Midbrain (tissue), 1 donor: ENCODE measurements around the gene SNX8.
A peak's percentile ranks its signal among the peaks of the same experiment; 100 is the strongest.
"Not testable (repeated sequence)": the region's sequence is repeated elsewhere in the genome, so short reads cannot be mapped to it uniquely, and the experiment has no call there.

Experiments used
- DNase-seq: peaks from one replicate; lab custom pipeline; 2025; lab: John Stamatoyannopoulos, UW

SNX8 gene

DNA sequence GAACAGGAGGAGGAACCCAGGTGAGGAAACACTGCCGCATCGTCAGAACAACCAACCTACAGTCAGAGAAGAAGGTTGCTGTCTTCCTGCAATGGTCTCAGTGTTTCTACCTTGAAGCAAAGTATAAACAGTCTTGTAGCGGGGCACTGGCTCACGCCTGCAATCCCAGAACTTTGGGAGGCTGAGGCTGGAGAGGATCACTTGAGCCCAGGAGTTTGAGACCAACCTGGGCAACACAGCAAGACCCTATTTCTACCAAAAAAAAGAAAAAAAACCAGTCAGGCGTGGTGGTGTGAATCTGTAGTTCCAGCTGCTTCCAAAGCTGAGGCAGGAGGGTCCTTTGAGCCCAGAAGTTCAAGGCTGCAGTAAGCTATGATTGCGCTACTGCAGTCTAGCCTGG, 23.4 kb downstream of the SNX8 start:
- DNase-seq, result no peak

DNA sequence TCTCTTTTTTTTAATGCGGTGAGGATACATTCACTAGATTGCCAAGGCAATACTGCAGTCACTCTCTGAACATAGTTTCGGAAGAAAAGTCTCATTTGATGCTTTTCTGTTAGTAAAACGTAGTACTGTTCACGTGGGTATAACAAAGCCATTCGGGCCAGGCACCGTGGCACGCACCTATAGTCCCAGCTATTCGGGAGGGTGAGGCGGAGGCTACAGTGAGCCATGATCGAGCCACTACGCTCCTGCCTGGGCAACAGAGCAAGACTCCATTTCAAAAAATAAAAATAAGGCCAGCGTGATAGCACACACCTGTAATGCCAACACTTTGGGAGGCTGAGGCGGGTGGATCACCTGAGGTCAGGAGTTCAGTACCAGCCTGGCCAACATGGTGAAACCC, 24.6 kb downstream of the SNX8 start:
- DNase-seq, result no peak

DNA sequence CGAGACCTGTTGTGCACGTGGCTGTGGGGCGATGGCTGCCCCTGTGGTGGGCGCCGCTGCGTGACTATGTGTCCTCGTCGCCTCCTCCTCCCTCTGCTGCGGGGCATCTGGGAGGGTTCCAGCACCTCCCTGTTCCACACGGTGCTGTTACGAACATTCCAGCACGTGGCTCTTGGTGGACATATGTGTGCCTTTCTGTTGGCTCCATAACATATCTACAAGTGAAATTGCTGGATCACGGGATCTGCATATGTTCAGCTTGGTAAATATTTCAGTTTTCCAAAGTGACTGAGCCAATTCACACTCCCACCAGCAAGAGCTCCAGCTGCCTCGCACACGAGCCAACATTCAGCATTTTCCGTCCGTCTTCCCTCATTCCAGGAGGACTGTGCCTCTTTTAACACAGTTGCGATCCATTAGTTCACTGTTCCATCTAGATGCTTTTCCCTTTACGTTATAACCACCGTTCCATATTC, 25.1 kb downstream of the SNX8 start:
- no peak for DNase-seq

DNA sequence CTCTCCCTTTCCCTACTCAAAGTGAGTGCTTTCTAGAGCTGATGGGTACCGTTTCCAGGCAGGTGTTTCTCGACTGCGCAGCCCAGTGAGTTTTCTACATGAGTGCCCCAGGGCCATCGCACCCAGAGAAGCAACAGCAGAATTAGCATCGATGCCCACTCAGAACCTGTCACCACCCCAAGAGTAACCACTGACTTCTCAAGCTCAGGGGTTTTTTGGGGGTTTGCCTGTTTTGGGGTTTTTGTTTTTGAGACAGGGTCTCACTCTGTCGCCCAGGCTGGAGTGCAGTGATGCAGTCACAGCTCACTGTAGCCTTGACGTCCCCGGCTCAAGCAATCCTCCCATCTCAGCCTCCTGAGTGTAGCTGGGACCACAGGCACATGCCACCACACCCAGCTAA, 25.7 kb downstream of the SNX8 start:
- DNase-seq, result no peak

DNA sequence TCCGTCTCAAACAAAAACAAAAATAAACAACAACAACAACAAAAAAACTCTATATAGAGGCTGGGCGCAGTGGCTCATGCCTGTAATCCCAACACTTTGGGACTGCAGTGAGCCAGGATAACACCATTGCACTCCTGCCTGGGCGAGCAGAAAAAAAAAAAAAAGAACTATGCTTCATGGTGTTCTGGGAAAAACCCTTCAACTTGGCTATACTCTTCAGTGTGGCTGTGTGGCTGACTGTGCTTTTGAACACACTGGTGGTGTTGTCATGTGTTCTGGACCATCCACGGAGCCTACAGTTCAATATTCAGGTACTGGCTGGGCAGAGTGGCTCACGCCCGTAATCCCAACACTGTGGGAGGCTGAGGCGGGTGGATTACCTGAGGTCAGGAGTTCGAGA, 26.5 kb downstream of the SNX8 start:
- no peak for DNase-seq

DNA sequence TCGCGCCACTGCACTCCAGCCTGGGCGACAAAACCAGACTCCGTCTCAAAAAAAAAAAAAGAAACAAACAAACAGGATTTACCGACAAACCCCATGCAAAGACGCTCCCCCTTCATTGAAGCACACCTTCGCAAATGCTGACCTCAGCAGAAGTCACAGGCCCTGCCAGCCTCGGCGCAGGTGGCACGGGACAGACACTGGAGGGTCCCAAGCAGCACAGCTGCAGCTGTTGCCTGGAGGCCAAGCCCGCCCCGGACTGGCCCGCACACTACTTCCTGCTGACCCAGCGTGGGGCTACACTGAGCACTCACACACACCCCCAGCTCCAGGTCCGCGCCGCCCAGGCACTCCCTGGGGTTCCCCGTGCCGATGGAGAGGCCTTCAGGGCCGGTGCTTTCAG, 31.2 kb downstream of the SNX8 start:
- DNase-seq, result no peak

DNA sequence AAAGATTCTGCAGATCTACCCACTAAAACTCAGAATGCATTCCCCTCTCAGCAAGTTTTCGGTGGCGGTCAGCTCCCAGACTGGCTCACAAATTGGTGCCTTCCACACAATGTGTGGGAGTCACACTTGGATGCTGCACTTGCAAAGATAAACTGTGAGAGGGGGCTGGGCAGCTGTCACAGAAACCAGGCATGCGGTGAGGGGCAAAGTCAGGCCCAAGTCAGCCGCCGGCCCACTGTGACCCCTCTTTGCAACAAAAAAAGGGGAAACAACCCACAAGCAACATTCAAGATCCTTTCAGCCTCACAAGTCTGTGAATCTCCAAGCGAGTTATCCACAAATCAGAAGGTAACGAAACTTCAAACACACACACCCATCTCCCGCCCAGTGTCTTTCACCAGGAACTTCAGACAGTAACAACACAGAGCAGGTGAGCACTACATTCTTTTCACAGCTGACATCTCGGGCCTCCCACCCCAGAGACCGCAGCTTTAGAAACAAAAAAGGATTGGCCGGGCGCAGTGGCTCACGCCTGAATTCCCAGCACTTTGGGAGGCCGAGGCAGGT, 32.0 kb downstream of the SNX8 start:
- DNase-seq, result no peak

DNA sequence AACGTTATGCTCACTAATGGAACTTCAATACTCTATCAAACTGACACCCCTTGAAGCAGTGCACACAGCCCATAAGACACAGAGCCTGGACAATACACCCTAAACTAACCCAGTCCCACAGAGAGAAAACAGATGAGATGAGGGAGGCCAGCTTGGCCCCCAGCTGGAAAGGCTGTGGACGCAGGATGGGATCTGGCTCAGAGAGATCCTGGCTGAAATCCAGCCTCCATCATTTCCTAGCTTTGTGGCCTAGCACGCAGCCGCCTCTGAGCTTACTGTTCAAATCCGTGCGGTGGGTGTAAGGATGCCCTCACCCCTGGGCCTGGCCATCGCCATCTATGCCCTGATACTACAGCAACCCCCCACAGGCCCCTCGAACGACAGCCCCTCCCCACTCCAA, 32.7 kb downstream of the SNX8 start:
- peak; percentile 9 for DNase-seq

DNA sequence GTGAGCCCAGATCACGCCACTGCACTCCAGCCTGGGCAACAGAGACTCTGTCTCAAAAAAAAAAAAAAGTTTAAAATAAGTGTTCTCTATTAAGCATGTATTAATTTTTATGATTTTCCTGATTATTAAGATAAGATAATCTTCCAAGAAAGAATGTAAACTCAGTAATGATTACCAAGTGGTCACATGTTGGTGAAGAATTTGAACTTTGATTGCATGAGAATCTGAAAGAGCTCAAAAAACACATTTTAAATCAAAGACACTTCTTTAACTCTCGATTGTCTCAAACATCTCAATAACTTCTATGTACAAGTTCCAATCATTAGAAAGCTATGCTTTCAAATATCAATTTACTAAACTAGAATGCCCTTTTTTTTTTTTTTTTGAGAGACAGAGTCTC, 33.8 kb downstream of the SNX8 start:
- DNase-seq, result no peak

DNA sequence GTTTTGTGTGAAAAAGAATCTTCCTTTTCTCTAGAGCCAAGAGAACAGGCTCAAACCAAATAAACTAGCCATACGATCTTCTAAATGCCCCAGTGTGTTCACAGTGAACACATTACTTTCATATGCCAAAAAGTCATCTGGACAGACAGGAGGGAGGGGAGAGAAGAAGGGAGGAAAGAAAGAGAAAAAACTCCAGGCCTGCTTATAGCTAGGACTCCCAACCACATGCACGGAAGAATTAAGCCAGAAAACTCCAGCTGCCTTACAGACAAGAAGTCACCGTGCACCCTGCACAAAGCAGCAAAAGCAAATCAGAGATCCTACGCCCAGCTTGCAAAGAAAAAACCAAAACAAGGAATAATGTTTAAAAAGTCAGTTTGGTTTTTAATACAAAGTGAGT, 34.3 kb downstream of the SNX8 start:
- no peak for DNase-seq

DNA sequence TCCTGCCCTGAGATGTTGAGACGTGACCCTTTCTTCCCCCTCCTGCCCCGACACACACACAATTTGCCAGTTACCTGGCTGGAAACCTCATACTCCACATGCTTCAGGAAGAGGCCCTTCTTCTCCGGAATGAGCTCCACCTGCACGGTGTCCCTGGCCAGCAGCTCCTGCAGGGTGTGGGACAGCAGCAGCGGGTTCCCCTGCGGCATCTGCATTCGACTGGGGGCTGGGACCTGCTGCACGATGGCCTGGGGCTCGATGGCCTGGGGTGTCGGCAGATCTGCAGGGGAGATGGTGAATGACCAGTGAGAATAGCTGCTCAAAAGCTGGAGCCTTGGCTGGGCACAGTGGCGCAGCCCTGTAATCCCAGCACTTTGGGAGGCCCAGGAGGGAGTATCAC, 36.2 kb downstream of the SNX8 start:
- DNase-seq, result no peak

DNA sequence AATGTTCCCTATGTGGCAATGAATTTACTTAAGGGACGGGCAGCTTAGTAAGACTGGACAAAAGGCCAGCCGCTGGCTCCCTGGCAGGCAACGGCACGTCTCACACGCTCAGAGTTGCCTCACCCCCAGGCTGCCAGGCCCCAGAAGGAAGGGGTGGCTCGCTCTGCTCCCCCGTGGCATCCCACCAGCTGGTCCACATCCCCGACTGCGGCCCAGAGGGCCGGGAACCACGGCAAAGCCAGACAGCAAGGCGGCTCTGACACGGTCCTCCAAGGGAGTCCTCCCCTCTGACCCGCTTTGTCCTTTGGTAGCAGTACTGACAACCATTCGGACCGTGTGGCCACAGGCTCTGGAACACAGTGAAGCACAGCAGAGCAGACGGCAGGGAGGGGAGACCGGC, 38.1 kb downstream of the SNX8 start:
- no peak for DNase-seq

DNA sequence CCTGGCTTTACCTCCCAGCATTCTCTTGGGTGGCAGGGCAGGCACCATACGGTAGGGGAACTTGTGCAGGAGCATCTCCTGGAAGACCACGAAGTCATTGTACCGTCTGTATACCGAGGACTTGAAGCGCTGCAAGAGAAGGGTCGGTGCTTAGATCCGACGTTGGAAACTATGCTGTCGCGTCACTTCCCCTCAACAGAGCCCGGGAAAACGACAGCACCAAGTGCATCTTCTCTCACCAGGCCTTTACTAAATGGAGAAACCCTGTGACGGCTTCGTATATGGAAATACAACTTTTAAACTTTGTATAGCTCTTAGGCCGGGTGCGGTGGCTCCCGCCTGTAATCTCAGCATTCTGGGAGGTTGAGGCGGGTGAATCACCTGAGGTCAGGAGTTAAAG, 39.1 kb downstream of the SNX8 start:
- no peak for DNase-seq

DNA sequence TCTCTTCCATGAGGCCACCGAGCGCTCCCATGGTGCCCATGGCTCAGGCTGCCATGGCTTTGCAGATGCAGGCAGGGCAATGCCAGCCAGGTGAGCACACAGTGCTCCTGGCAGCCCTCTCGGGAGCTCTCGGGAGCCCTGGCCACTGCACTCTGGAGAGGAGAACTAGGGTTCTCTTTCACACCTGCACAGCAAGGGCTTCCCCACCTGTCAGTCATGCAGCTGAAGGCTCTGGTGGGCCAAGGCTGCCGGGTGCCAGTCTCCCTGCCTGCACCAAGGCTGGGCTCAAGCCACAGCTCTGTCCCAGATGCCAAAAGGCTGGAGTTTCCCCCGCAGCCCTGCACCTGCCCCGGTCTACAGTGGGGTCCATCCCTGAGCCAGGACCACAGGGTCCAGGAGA, 39.6 kb downstream of the SNX8 start:
- DNase-seq, result no peak

DNA sequence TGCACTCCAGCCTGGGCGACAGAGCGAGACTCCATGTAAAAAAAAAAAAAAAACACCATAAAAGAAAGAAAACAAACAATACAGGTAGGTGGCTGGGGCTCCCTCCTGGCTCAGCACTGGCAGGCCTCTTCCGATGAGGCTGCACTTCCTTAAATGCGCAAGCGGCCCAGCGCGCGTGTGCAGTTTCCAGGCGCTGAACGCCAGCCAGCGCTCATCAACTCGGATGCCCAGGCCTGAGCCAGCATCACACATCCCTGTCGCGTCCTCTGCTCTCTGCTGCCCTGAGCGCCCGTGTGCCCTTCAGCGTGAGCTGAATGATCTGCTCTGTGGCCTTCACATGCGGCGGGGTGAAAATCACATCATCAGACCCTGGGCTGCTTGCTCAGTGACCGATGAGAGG, 40.4 kb downstream of the SNX8 start:
- DNase-seq, result no peak

DNA sequence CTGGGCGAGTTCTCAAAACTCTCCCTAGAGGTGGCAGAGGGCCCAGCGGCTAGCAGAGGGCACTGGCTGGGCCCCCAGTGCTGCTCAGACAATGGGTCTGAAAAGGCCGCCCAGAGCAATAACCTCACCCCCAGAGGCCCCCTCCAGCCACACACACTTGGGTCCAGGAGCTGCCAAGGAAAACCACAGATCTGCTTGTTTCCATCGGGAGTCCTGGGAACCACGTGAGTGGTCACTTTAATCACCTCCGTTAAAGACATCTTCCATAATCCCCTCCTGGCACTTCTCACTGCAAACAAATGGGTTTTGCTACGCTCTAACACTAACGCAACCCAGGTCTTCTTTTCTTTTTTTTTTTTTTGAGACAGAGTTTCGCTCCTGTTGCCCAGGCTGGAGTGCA, 42.2 kb downstream of the SNX8 start:
- DNase-seq, result peak; percentile 22

DNA sequence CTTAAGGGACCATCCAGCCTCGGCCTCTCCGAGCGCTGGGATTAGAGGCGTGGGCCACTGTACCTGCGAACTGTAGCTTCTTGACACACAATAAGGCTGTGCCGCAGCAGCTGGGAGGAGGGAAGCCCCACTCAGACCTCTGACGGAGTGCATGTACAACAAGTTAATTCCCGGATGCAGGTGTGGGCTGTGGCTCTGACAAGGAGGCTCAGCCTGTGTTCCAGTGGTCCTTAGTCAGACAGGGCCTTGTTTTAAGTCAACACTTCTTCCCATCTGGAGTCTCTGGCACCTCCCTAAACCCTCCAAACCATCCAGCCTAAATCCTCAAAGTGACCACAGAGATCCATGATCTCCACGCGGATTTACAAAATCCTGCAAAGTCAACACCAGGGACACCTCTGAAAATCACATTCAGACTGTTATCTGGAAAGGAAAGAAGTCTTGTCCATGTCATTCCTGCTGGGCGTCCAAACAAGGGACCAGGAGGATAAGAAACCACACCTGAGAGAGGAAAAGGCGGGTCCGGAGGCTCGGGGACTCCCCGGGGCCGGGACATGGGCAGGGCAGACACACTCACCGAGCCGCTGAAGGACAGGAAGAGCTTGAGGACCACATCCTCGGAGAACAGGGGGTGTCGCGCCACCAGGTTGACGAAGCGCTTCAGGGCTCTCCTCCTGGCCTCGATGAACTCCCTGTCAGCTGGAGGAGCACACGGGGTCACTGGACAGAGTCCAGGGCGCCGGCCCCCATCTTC, 42.8 kb downstream of the SNX8 start:
- no peak for DNase-seq

DNA sequence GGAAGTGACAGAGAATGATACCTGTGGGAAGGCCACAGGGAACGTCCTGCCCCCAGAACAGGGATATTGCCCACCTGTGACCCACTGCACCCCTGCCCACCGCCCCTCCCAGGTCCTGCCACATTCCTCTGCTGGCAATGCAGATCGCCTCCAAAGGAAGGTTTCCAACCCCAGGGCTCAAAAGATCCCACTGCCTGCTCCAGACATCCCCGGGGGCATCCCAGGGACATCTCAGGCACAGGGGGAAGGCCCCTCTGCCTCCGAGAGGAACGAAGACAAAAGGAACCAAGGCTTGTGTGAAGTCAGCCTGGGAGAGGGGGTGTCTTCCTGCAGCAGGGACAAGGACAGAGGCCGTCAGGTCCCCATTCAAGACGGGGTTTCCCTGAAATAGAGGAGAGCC, 43.7 kb downstream of the SNX8 start:
- no peak for DNase-seq

DNA sequence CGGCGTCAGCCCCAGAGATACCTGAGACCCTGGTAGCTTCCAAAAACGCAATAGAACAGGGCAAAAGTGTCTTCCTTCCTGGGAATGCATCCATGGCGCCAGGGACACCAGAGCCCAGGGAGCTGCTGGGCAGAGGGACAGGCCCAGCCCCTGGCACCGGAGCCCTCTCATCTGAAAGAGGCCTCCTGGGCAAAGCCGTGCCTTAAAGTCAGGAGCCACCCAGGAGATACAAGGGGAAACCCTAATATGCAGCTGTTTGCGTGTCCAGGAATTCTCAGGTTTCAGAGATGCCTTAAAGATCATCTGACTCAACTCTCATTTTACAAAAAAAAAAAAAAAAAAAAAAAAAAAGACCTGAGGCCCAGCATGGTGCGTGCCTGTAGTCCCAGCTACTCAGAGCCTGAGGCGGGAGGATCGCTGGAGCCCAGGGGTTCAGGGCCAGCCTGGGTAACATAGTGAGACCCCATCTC, 44.2 kb downstream of the SNX8 start:
- DNase-seq, result no peak

DNA sequence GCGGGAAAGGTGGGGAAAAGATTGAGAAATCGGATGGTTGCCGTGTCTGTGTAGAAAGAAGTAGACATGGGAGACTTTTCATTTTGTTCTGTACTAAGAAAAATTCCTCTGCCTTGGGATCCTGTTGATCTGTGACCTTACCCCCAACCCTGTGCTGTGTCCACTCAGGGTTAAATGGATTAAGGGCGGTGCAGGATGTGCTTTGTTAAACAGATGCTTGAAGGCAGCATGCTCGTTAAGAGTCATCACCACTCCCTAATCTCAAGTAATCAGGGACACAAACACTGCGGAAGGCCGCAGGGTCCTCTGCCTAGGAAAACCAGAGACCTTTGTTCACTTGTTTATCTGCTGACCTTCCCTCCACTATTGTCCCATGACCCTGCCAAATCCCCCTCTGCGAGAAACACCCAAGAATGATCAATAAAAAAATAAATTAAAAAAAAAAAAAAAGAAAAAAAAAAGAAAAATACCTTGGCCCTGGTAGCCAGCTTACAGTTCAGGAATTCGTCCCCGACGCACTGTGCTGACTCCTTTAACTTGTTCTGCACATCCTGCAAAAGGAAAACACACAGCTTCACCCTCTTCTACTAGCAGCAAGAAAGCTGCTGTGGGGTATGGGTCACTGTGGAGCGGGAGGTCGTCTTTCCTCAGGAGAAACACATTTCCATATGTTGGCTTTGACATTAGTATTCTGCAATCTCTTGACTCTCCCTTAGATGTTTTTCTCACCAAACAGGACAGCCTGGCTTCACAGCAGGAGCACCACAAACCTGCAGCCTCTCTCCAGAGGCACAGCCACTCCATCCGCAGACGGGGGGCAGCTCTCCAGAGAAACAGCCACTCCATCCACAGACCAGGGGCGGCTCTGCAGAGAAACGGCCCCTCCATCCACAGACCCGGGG, 44.9 kb downstream of the SNX8 start:
- not testable (repeated sequence) for DNase-seq

DNA sequence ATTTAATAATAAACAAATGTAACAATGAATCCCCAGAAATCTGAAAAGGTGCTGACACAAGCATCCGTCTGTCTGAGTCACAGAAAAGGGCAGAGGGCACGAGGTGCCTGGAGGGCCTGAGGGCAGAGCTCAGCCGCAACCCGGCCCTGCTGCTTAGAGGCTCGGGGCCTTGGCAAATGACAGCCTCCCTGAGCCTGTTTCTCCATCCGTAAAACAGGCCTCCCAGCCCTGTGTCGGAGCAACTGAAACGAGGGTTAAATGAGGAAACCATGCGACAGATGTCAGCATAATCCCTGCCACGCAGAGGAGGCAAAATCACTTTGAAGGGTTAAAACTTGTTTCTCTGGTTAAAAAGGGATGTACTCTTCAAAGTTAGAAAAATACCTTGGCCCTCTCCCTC, 47.3 kb downstream of the SNX8 start:
- no peak for DNase-seq

DNA sequence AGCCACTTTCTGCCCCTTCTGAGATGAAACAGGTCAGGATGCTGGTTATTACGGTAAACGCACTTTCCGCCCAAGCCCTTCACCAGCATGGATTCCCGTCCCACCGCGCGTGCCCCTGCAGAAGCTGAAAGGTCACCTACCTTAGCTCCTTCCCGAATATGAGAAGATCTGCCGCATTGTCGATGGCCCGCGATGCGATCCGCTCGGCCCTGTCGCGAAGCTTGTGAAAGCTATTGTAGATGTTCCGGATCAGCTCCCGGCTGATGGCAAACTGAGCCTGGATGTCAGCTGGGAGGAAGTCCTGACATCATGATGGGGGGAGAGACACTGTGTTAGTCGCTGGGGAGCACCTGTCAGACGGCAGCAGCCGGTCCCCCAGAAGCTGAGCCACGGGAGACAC, 50.1 kb downstream of the SNX8 start:
- no peak for DNase-seq

DNA sequence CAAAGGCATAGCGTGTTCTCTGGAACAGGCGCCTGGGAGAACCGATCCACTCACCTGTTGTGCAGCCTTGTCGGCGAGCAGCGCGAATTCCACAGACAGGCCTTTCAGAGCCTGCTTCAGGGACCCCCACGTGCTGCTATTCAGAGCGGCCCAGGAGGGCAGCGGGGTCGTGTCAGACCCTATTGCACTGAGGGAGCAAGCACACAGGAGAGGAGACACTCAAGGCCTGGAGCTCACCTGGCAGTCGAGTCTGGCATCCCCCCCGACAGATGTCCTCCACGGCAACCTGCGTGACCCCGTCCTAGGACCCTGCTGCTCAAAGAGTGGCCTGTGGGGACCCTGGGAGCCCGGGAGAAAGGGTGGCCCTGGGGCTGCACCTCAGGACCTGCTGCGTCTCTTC, 51.1 kb downstream of the SNX8 start:
- no peak for DNase-seq
